Activated naive CD8-positive, alpha-beta T cell (primary cell): ENCODE measurements around the gene APLF.
"Not testable (repeated sequence)": the region's sequence is repeated elsewhere in the genome, so short reads cannot be mapped to it uniquely, and the experiment has no call there.

Experiments used
- H3K27ac Mint-ChIP-seq: one replicate; pipeline ENCODE4 v1.8.0; 2021; ENCODE audit warnings: mixed read lengths
- H3K27me3 Mint-ChIP-seq: one replicate; pipeline ENCODE4 v1.8.0; 2021; ENCODE audit warnings: mixed read lengths
- H3K36me3 Mint-ChIP-seq: one replicate; pipeline ENCODE4 v1.8.0; 2021; ENCODE audit warnings: mixed read lengths
- H3K4me1 Mint-ChIP-seq: one replicate; pipeline ENCODE4 v1.8.0; 2021; ENCODE audit warnings: low read depth, mixed read lengths
- H3K4me3 Mint-ChIP-seq: one replicate; pipeline ENCODE4 v1.8.0; 2021; ENCODE audit warnings: mild to moderate bottlenecking, mixed read lengths
- H3K9me3 Mint-ChIP-seq: one replicate; pipeline ENCODE4 v1.8.0; 2021; ENCODE audit warnings: low read depth, mixed read lengths

Gene APLF

GRCh38 chr2:68560545-68560944 lies 93.2 kb downstream of the APLF start:
- Mint-ChIP-seq H3K4me1 (no peaks in the 10 kb centered on the region), H3K36me3 (no peaks in the 10 kb centered on the region), H3K27ac (no peak overlapping the region), H3K4me3 (no peak overlapping the region), H3K9me3 (no peaks in the 10 kb centered on the region), H3K27me3 (no peaks in the 10 kb centered on the region)

DNA sequence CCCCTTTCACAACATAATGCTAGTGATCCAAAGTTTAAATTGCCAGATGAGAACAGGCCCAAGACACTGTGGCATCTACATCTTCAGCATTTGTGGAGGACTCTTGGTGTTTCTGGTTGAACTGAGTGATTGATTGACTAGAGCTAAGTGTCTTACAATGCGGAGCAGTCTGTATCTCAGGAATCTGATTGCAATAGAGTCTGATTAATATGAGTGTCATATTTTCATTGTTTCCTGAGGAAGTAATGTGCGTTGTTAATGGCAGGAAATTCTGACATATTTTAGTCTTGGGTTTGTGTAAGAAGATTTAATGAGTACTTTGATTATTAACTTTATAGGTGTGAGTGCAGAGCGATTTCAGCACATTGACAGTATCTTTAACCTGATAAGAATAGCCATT lies 94.0 kb downstream of the APLF start:
- no peaks in the 10 kb centered on the region for H3K36me3 Mint-ChIP-seq
- H3K27ac Mint-ChIP-seq: no peak overlapping the region
- no peaks in the 10 kb centered on the region for H3K27me3 Mint-ChIP-seq
- no peak overlapping the region for H3K4me3 Mint-ChIP-seq
- H3K4me1 Mint-ChIP-seq: no peaks in the 10 kb centered on the region
- no peaks in the 10 kb centered on the region for H3K9me3 Mint-ChIP-seq

DNA sequence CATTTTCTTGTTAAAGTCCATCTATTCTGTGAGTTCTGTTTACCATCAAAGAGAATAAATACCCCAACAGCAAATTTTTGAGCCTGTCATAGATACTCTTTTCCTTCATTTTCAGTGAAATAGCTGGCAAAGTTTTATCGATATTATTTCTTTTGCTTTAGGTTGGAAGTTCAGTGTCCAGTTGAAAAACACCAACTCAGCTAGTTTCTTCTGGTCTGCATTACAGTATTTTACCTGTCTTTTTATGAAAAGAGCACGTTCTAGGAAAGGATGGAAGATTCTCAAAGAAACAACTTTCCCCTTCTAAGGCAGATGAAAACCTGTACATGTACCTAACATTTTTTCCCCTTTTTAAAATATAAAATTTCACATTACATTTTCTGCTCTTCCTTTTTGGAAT lies 95.5 kb downstream of the APLF start:
- no peak overlapping the region for H3K27ac Mint-ChIP-seq
- no peaks in the 10 kb centered on the region for H3K4me1 Mint-ChIP-seq
- H3K4me3 Mint-ChIP-seq: no peak overlapping the region
- H3K27me3 Mint-ChIP-seq: no peaks in the 10 kb centered on the region
- H3K9me3 Mint-ChIP-seq: no peaks in the 10 kb centered on the region
- peaks cover 2% of the 10 kb centered on the region for H3K36me3 Mint-ChIP-seq

DNA sequence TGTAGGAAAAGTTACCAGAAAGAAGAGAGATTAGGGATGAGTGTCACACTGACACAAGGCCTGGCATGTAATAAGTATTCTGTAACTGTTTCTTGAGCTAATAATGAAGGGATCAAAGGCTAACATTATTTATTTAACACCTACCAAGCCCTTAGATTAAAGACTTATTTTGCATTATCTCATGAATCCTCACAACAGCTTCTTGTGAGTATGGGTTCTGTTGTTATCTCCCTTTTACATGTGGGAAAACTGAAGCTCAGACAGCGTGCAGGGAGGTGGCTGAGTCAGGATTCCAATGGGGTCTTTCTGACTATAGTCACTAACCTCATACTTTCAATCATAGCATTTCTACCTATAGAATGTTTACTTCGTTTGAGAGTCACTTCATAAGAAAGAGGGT lies 97.0 kb downstream of the APLF start:
- peaks cover 3% of the 10 kb centered on the region for H3K36me3 Mint-ChIP-seq
- H3K9me3 Mint-ChIP-seq: no peaks in the 10 kb centered on the region
- H3K27me3 Mint-ChIP-seq: no peaks in the 10 kb centered on the region
- H3K4me1 Mint-ChIP-seq: no peaks in the 10 kb centered on the region
- H3K27ac Mint-ChIP-seq: no peak overlapping the region
- H3K4me3 Mint-ChIP-seq: no peak overlapping the region

DNA sequence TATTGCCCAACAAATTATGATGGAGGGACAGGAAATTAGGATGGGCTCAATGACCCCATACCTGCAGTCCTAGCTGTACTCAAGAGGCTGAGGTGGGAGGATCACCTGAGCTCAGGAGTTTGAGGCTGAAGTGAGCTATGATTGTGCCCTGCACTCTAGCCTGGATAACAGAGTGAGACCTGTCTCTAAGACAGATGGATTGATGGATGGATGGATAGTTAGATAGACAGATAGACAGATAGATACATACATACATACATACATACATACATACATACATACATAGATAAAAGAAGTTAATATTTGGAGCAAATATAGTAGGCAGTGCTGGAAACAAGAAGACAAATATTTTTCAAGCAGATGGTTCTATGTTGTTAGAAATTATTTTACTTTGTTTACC lies 97.9 kb downstream of the APLF start:
- H3K27ac Mint-ChIP-seq: no peak overlapping the region

GRCh38 chr2:68565858-68566257 lies 98.5 kb downstream of the APLF start:
- Mint-ChIP-seq H3K27me3 (no peaks in the 10 kb centered on the region), H3K4me3 (no peak overlapping the region), H3K9me3 (no peaks in the 10 kb centered on the region), H3K4me1 (no peaks in the 10 kb centered on the region), H3K27ac (no peak overlapping the region), H3K36me3 (peaks cover 9% of the 10 kb centered on the region)

More for the DNA sequence above, 97.9 kb downstream of the APLF start:
- Mint-ChIP-seq H3K27me3 (no peaks in the 10 kb centered on the region), H3K36me3 (peaks cover 7% of the 10 kb centered on the region), H3K4me1 (no peaks in the 10 kb centered on the region), H3K9me3 (no peaks in the 10 kb centered on the region), H3K4me3 (no peak overlapping the region)

GRCh38 chr2:68566362-68566761 lies 99.0 kb downstream of the APLF start:
- no peaks in the 10 kb centered on the region for H3K4me1 Mint-ChIP-seq
- peaks cover 9% of the 10 kb centered on the region for H3K36me3 Mint-ChIP-seq
- H3K9me3 Mint-ChIP-seq: no peaks in the 10 kb centered on the region
- no peaks in the 10 kb centered on the region for H3K27me3 Mint-ChIP-seq
- no peak overlapping the region for H3K27ac Mint-ChIP-seq
- no peak overlapping the region for H3K4me3 Mint-ChIP-seq

DNA sequence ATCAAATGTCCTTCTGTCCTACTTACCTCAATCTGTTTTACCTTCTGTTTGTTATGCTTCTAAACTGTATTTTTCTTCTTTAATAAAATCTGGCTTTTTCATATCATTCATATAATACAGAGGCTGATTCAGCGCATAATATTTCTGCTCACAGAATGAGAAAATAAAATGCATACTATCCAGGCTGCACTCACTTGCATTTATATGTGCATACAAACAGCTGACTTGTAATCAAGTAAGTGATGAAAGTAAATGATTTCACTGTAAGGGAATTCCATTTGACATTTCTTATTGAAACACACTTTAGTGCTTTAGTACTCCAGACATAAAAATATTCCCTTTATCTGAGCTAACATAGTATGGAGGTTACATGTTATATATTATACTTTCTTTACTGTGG lies 100.7 kb downstream of the APLF start:
- Mint-ChIP-seq H3K9me3 (no peaks in the 10 kb centered on the region), H3K27me3 (no peaks in the 10 kb centered on the region), H3K4me1 (no peaks in the 10 kb centered on the region), H3K36me3 (peaks cover 9% of the 10 kb centered on the region), H3K4me3 (no peak overlapping the region), H3K27ac (no peak overlapping the region)

GRCh38 chr2:68569604-68570003 lies 102.2 kb downstream of the APLF start:
- no peaks in the 10 kb centered on the region for H3K4me1 Mint-ChIP-seq
- H3K36me3 Mint-ChIP-seq: peaks cover 9% of the 10 kb centered on the region
- H3K27me3 Mint-ChIP-seq: no peaks in the 10 kb centered on the region
- H3K27ac Mint-ChIP-seq: no peak overlapping the region
- no peaks in the 10 kb centered on the region for H3K9me3 Mint-ChIP-seq
- H3K4me3 Mint-ChIP-seq: no peak overlapping the region

DNA sequence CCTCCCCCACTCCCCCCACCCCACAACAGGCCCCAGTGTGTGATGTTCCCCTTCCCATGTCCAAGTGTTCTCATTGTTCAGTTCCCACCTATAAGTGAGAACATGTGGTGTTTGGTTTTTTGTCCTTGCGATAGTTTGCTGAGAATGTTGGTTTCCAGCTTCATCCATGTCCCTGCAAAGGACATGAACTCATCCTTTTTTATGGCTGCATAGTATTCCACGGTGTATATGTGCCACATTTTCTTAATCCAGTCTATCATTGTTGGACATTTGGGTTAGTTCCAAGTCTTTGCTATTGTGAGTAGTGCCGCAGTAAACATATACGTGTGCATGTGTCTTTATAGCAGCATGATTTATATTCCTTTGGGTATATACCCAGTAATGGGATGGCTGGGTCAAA lies 103.0 kb downstream of the APLF start:
- not testable (repeated sequence) for H3K4me1 Mint-ChIP-seq, H3K9me3 Mint-ChIP-seq, H3K27ac Mint-ChIP-seq, H3K27me3 Mint-ChIP-seq, H3K4me3 Mint-ChIP-seq
- H3K36me3 Mint-ChIP-seq: peaks cover 11% of the 10 kb centered on the region

DNA sequence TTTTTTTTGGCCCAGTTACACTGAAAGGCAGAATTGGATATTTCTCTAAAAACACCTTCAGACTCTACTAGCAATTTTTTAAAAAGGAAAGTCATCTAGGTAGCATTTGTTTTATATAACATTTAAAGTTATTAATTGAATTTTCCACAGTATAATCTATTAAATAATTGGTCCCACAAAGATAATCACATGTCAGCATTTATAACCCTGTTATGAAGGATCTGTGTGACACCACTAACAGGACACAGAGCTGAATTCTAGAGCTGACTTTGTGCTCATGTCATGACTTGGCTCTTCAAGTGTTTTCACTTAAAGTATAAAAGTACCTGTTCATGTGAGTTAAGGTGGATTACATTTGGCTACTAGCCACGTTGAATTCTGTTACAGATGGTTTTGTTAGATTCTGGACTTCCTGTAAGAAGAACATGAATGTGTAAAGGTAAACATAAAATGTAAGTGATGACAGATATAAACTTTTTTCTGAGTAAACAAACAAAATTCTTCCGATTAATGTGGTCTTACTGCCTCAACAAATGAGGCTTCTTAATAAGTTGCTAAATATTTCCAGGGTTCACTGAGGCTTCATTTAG lies 106.9 kb downstream of the APLF start:
- Mint-ChIP-seq H3K9me3 (peaks cover 2% of the 10 kb centered on the region), H3K27me3 (no peaks in the 10 kb centered on the region), H3K4me1 (no peaks in the 10 kb centered on the region), H3K27ac (no peak overlapping the region), H3K4me3 (no peak overlapping the region), H3K36me3 (peaks cover 29% of the 10 kb centered on the region)

DNA sequence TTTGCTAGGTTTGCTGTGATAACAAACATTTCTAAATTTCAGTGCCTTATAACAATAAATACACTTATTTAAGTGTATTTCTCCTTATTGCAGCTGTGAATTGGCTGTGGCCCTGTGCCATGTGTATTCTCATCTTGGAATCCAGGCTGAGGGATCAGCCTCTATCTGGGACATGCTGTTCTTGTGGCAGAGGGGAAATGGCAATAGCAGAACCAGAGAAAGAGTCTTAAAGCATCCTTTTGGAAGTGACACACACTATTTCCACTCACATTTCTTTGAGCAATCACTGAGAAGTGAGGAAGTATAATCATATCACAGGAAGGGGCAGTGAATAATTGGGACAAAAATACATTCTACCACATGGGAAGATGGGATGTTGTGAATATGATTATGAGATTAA lies 109.8 kb downstream of the APLF start:
- Mint-ChIP-seq H3K9me3 (peaks cover 5% of the 10 kb centered on the region), H3K36me3 (peaks cover 26% of the 10 kb centered on the region), H3K4me3 (no peak overlapping the region), H3K4me1 (no peaks in the 10 kb centered on the region), H3K27ac (no peak overlapping the region), H3K27me3 (no peaks in the 10 kb centered on the region)

DNA sequence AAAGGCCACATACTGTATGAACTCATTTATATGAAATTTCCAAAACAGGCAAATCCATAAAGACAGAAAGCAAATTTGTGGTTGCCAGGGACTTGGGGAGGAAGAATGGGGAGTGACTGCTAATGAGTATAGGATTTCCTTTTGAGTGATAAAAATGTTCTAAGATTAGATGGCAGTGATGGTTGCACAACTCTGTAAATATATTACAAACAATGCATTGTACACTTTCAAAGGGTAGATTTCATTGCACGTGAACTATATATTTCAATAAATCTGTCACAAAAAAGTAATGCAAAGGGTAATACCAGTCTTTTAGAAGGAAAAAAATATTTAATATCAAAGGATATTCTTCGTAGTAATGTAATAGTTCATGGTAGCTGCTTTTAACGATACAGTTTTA lies 112.3 kb downstream of the APLF start:
- peaks cover 26% of the 10 kb centered on the region for H3K36me3 Mint-ChIP-seq
- H3K4me1 Mint-ChIP-seq: no peaks in the 10 kb centered on the region
- H3K4me3 Mint-ChIP-seq: no peak overlapping the region
- H3K27me3 Mint-ChIP-seq: no peaks in the 10 kb centered on the region
- H3K27ac Mint-ChIP-seq: no peak overlapping the region
- H3K9me3 Mint-ChIP-seq: peaks cover 5% of the 10 kb centered on the region

DNA sequence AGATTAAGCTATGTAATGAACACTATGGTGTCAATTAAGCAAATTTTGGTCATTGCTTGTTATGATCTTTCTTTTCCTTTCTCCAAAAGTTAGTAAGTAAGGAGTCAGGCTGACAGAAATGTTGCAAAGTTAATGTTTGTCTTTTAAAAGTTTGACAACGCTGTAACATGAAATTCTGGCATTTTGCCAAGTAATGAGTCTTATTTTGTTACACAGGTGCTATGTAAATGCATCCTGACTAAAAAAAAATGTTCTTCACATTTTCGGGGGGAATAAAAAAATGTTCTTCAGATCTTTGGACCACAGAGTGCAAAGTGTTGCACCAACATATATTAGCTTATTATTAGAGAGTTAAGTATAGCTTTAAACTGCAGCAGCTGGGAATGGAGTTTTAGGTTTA lies 121.2 kb downstream of the APLF start:
- H3K27ac Mint-ChIP-seq: no peak overlapping the region
- H3K9me3 Mint-ChIP-seq: no peaks in the 10 kb centered on the region
- no peak overlapping the region for H3K4me3 Mint-ChIP-seq
- no peaks in the 10 kb centered on the region for H3K27me3 Mint-ChIP-seq
- H3K36me3 Mint-ChIP-seq: peaks cover 11% of the 10 kb centered on the region
- no peaks in the 10 kb centered on the region for H3K4me1 Mint-ChIP-seq

GRCh38 chr2:68589963-68590362 lies 122.6 kb downstream of the APLF start:
- H3K4me3 Mint-ChIP-seq: no peak overlapping the region
- no peaks in the 10 kb centered on the region for H3K27me3 Mint-ChIP-seq
- no peak overlapping the region for H3K27ac Mint-ChIP-seq
- H3K4me1 Mint-ChIP-seq: peaks cover 1% of the 10 kb centered on the region
- no peaks in the 10 kb centered on the region for H3K9me3 Mint-ChIP-seq
- peaks cover 11% of the 10 kb centered on the region for H3K36me3 Mint-ChIP-seq

GRCh38 chr2:68590702-68591101 lies 123.3 kb downstream of the APLF start:
- Mint-ChIP-seq H3K36me3 (peaks cover 14% of the 10 kb centered on the region), H3K27me3 (peaks cover 2% of the 10 kb centered on the region), H3K9me3 (no peaks in the 10 kb centered on the region), H3K27ac (no peak overlapping the region), H3K4me3 (no peak overlapping the region), H3K4me1 (peaks cover 4% of the 10 kb centered on the region)
